Measurements from ENCODE around the gene RABEPK.
"Not testable (repeated sequence)": the region's sequence is repeated elsewhere in the genome, so short reads cannot be mapped to it uniquely, and the experiment has no call there.

The RABEPK gene

DNA sequence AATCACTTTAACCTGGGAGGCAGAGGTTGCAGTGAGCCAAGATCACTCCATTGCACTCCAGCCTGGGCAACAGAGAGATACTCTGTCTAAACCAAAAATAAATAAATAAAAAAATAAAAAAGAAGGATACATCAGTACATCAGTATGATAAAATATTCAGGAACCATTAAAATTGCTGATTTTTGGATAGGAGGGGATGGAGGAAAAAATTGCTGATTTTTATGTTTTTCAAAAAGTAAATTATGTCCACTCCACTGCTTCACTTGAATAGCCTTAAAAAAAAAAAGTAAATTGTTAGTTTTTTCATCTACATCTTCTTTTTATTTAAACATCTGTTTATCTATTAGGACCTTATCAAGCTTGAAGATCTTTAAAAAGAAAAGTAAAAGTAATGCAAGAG is 53.9 kb downstream of the RABEPK start:
- DNase-seq, result no peak

DNA sequence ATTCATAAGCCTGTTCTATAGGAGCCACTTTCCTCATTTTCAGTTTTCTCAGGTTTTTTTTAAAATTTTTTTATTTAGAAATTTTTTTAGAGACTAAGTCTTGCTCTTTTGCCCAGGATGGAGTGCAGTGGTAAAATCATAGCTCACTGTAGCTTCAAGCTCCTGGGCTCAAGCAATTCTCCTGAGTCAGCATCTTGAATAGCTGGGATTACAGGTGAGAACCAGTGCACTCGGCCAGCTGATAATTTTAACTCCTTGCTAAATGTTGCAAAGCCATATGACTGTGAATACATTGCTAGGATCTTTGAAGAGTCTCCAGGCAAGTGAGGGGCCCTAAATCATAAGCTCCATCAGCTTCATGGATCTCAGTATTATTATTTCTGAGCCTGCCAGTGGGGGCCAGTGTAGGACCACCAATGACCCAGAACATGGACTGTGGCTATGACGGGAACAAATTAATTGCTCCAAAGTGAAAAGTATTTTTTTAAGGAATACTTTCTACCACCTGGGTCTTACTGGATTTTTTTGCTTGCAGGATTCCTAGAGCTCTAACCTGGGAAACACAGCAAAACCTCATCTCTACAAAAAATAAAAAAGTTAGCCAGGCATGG is 55.5 kb downstream of the RABEPK start:
- DNase-seq, result no peak

DNA sequence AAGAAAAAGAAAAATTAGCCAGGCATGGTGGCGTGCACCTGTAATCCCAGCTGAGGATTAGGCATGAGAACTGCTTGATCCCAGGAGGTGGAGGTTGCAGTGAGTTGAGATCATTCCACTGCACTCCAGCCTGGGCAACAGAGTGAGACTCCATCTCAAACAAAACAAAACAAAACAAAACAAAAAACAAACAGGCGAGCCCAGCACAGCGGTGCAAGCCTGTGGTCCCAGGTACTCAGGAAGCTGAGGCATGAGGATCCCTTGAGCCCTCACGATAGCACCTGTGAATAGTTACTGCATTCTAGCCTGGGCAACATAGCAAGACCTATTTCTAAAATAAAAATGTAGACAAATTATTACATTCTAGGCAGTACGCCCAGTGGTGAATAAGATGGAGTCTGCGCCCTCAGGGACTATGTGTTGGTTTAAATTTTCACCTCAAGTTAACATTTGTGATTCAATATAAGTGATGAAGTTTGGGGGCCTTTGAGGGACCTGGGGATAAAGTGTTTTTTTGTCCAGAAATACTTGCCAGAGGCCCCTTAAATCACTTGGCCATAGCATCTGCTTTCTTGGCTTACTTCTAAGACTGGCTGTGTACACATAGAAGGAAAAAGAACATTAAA is 57.9 kb downstream of the RABEPK start:
- no peak for DNase-seq

DNA sequence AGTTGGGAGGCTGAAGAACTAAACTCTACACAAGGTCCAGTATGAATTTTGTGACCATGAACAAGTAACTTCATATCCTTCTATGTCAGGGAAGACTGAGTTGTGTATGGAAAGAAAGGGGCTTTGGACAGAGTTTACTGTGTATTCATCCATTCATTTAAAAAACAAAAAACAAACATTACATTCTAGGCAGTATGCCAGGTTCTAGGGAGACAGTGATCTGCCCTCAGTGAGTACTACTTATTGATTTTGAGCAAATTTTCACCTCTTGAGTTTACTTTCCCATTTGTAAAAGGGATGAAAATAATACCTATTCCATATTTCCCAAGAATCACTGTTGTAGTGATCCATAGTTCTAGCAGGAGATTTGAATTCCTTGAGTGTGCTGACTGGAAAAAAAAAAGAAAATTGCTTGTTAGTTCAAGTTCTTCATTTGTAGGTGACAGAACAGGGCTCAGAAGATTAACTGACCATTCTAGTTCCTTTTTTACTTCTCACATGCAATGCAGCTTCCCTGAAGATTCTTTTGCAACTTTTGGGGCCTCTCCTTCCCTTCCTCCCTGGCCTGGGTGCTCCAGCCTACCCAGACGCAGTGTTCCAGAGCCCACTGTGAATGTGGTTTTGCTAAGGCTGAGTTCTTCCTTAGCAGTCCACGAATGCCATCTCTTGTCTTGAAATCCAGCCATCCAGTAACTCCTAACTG is 58.6 kb downstream of the RABEPK start:
- DNase-seq, result no peak

DNA sequence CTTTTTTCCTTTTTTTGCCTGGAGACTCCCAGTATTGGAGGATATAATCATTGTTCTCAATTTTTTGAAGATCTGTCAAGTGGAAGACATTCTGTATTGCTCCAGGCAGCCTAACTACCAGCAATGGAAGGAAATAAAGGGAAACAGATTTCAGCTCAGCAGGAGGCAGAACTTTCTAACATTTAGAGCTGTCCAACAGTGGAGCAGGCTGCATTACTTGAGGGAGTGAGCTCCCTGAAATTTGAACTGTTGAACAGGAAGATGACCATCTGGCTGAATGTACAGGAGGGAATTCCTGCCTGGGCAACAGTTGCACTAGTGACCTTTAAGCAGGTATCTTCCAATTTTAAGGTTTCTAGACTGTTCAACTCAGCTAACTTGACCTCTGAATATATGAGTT is 60.2 kb downstream of the RABEPK start:
- no peak for DNase-seq

DNA sequence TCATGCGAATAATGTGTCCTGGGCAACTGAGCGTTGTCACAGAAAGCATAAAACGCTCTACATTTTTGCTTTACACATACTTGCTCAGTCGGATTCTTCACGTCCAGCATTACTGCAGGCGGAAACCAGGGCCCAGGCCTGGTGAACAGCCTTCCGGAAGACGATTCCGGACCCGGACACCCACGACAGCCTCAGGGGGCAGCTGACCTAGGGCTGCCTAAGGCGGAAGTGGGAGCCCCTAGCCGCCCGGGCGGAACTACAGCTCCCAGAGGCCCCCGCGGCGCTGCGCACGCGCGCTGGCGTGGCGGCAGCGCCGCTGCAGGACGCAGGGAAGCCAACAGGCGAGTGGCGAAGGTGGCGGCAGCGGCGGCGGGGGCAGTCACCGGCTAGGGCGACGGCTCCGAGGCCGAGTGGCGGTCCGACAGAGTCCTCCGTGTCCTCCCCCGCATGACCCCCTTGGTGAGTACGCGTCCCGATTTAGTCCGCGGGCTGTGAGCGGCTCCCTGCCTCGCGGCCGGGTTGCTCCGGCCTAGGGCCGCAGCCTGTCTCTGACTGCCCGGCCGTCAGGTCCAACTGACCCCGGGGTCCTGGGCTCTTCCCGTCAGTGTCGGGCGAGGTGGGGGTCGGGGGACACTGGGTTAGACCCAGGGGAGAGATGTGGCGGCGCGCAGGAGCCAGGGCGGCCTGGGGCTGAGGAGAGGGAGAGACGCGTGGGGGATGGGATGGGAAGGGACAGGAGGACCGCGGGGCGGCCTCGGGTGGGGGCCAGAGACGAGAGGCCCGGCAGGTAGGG is 61.4 kb downstream of the RABEPK start, which contains the start of gene GAPVD1:
TSS of gene GAPVD1 (plus strand) at position 326 of the 793 bp plus-strand sequence. CDS start 37,096 bp downstream, outside the sequence.
- DNase-seq, result peak; percentile 90

DNA sequence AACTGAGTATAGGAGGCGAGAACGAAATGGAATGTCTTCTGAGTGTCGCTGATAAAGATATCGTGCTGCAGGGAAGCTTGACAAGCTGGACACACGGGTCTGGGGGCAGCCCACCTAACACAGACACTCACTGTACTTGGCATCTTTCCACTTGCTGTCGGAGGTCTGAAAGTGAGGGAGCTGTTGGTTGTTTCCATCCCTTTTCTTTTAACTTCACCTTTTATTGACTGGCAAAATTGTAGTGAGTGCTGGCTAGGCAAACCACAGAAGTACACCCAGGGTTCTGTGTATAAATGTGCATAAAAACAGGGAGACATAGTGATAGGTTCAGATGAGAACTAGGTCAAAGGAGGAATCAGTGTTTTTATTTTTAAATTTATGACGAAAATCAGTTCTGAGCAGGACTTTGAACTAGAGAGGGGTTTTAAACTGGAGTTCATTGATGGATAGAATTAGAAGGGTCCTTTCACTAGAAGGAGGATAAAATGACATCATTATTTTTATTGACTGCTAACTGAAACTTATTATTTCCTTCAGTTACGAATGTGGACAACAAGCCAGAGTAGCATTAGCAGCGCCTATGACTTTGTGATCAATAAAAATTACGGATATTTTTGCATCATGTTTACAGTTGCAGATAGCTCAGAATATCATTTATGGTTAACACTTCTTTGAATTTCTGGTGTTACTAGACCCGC is 62.1 kb downstream of the RABEPK start:
- no peak for DNase-seq

DNA sequence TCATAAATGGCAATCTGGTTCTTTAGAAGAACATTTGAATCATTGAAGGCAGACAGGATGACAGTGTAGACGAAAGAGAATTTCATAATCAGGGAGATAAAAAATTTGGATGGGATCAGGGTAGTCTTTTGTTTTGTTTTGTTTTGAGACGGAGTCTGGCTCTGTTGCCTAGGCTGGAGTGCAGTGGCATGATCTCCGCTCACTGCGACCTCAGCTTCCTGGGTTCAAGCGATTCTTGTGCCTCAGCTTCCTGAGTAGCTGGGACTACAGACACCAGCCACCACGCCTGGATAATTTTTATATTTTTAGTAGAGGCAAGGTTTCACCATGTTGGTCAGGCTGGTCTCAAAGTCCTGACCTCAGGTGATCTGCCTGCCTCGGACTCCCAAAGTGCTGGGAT is 63.7 kb downstream of the RABEPK start:
- DNase-seq, result not testable (repeated sequence)

DNA sequence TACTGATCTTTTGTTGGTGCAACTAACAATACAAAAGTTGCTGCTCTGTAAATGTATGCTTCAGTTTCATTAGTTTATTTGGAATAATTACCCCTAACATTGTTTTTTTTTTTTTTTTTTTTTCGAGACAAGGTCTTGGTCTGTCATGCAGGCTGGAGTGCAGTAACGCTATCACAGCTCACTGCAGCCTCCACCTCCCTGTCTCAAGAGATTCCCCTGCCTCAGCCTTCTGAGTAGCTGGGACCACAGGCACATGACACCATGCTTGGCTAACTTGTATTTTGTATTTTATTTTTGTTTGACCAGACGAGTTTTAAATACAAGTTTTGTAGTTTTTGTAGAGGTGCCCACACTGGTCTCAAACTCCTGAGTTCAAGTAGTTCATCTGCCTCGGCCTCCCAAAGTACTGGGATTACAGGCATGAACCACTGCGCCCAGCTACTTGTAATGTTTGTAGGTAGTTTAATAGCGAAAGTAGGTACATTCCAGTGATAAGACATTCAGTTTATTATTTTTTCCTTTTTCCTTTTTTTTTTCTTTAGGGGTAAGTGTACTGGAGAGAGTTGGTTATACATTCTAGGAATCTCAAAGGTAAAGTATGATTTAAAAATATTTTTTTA is 68.2 kb downstream of the RABEPK start:
- no peak for DNase-seq

DNA sequence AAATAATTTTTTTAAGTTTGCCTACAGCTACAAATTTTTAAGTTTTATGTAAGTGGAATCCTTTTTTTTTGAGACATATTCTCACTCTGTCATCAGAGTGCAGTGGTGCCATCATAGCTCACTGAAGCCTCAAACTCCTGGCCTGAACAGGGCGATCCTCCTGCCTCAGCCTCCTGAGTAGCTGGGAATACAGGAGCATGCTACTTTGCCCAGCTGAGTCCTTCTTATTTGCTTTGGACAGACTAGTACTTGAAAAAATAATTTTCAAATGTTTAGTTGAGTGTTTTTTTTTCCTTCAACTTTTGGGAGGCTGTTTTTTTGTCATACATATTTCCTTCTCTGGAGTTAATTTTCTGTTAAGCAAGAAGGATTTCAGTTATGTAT is 68.7 kb downstream of the RABEPK start:
- DNase-seq, result no peak

DNA sequence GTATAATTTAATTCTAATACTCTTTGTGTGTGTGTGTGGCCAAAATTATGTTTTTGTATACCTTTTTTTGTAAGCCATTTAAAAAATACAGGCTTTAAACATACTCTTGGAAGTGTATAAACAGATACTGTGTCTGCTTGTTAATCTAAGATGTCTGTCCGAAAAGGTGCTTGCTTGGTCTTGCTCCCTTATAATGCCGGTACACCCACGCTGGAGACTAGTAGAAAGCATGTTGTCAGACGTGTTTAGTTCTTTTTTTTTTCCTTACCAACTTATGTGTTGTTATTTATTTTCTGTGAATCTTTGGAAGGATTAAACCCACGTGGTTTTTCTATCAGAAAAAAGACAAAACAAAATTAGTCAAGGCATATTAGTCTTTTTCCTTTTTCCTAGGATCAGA is 70.7 kb downstream of the RABEPK start:
- no peak for DNase-seq

DNA sequence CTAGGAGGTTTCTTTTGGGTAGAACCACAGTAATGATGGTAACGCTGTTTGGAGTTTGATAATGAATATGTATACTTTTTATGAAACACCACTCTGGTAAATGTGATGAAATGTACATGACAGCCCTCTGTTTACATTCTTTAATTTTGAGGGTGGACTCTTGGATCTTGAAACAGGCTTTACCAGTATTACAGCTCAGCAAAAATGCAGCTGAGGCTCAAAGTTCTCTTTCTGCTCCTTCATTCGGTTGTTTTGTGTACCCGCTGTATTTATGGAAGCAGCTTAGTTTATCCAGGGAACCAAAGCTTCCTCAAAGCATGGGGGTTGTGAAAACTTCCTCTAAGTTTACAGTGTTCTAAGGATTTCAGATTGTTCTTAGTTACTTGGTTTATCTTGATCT is 72.4 kb downstream of the RABEPK start:
- no peak for DNase-seq

DNA sequence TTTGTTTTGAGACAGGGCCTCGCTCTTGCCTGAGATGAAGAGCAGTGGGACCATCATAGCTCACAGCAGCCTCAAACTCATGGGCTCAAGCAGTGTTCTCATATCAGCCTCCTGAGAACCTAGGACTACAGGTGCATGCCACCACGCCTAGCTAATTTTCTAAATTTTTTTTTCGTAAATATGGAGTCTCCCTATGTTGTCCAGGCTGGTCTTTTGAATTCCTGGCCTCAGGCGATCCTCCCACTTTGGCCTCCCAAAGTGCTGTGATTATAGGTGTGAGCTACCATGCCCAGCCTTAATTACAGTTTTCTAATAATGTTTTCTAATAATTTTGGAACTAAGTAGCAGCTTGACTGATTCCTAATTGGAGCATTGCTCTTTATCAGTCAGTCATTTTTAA is 76.4 kb downstream of the RABEPK start:
- DNase-seq, result no peak

DNA sequence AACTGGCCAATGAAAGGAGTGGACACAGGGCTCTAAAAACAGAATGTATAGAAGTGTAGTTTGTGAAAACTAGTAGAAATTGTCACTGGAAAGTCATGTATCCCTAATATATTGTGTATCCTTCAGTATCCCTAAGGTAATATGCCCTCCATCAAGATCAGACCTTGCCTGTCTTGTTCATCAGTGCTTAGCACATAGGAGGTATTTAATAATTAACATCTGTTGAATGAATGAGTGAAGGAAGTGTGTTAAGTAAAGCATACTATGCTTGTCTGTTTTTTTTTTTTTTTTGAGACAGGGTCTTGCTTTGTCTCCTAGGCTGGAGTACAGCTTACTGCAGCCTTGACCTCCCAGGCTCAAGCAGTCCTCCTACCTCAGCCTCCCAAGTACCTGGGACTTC is 77.1 kb downstream of the RABEPK start:
- no peak for DNase-seq

DNA sequence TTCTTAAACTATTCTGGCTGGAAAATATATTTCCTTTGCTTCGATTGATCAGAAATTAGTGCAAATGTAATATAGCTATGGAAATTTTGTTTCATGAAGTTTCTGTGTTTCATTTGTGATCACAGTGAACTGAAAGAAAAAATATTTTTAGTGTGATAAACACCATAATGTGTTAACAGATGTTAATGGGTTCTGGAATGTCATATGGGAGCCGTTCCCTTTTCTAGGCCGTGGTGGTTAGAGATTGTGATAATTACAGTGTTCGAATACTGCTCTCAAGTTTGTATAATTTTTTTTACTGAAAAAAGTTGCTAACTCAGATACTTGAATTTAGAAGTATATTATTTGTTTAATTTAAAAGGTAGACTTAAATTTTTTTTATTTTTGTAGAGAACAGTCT is 80.6 kb downstream of the RABEPK start:
- DNase-seq, result no peak
